Neural crest cell (in vitro differentiated cells): ENCODE data around the gene MBOAT1. TPM values are rescaled to one million over a fixed set of nuclear protein-coding genes. Genes with fewer than 3 reads are reported as not detected.

Experiments
- DNase-seq: peaks from one replicate; pipeline ENCODE4 v3.0.0; 2021; ENCODE audit warnings: low read depth, mixed read lengths, low spot score
- H3K27ac Mint-ChIP-seq: one replicate; pipeline ENCODE4 v1.8.0; 2021; ENCODE audit warnings: mild to moderate bottlenecking, mixed read lengths; ENCODE audit not compliant: unreplicated experiment
- H3K27me3 Mint-ChIP-seq: 2 replicates; pipeline ENCODE4 v1.8.0; 2021; ENCODE audit warnings: low read depth, mild to moderate bottlenecking, mixed read lengths
- H3K36me3 Mint-ChIP-seq: 2 replicates; pipeline ENCODE4 v1.8.0; 2021; ENCODE audit warnings: low read depth, mild to moderate bottlenecking, mixed read lengths
- H3K4me1 Mint-ChIP-seq: 2 replicates; pipeline ENCODE4 v1.8.0; 2021; ENCODE audit warnings: mixed read lengths
- H3K4me3 Mint-ChIP-seq: one replicate; pipeline ENCODE4 v1.8.0; 2021; ENCODE audit warnings: mild to moderate bottlenecking, mixed read lengths
- H3K9me3 Mint-ChIP-seq: 2 replicates; pipeline ENCODE4 v1.8.0; 2021; ENCODE audit warnings: mixed read lengths
- CTCF ChIP-seq: fragments of 200-600 bp; sonication (generic); conservative IDR thresholded peaks from 2 replicates; pipeline ENCODE4 v1.5.0; 2021; ENCODE audit warnings: antibody characterized with exemption, mild to moderate bottlenecking
- total RNA-seq: library from RNA; stranded (reverse); gene quantifications from 2 replicates; pipeline ENCODE4 v1.2.1, GENCODE V29; 2021

Gene MBOAT1
- total RNA-seq, 1 donor from 2014 or later, result 11.4 TPM

GRCh38 chr6:20232188-20232587, 19.9 kb upstream of the MBOAT1 start:
- no peak overlapping the region for H3K27ac Mint-ChIP-seq
- H3K4me1 Mint-ChIP-seq, result no peaks in the 10 kb centered on the region
- H3K9me3 Mint-ChIP-seq, result no peaks in the 10 kb centered on the region
- no peaks in the 10 kb centered on the region for H3K36me3 Mint-ChIP-seq
- H3K4me3 Mint-ChIP-seq, result no peak overlapping the region
- TF ChIP-seq CTCF, result no peak
- no peak for DNase-seq
- H3K27me3 Mint-ChIP-seq, result no peaks in the 10 kb centered on the region

GRCh38 chr6:20230401-20231119, 18.3 kb upstream of the MBOAT1 start:
- H3K27ac Mint-ChIP-seq, result no peak overlapping the region
- H3K4me1 Mint-ChIP-seq, result no peaks in the 10 kb centered on the region
- no peak for DNase-seq
- no peak for TF ChIP-seq CTCF
- H3K9me3 Mint-ChIP-seq, result no peaks in the 10 kb centered on the region
- no peaks in the 10 kb centered on the region for H3K27me3 Mint-ChIP-seq
- H3K36me3 Mint-ChIP-seq, result no peaks in the 10 kb centered on the region
- no peak overlapping the region for H3K4me3 Mint-ChIP-seq

- Mint-ChIP-seq H3K4me1 (no peaks in the 10 kb centered on the region), H3K9me3 (no peaks in the 10 kb centered on the region), H3K4me3 (no peak overlapping the region), H3K36me3 (no peaks in the 10 kb centered on the region), H3K27ac (no peak overlapping the region), H3K27me3 (no peaks in the 10 kb centered on the region)
- no peak for TF ChIP-seq CTCF
- DNase-seq, result no peak
Observed at GRCh38 chr6:20229881-20230280, 17.6 kb upstream of the MBOAT1 start.

GRCh38 chr6:20227350-20227749, 15.1 kb upstream of the MBOAT1 start:
- Mint-ChIP-seq H3K4me3 (no peak overlapping the region), H3K9me3 (no peaks in the 10 kb centered on the region), H3K27ac (no peak overlapping the region), H3K4me1 (no peaks in the 10 kb centered on the region), H3K36me3 (no peaks in the 10 kb centered on the region), H3K27me3 (no peaks in the 10 kb centered on the region)
- TF ChIP-seq CTCF, result no peak
- no peak for DNase-seq

- no peak for TF ChIP-seq CTCF
- Mint-ChIP-seq H3K27ac (no peak overlapping the region), H3K4me3 (no peak overlapping the region), H3K27me3 (no peaks in the 10 kb centered on the region), H3K4me1 (peaks cover 7% of the 10 kb centered on the region), H3K9me3 (no peaks in the 10 kb centered on the region), H3K36me3 (no peaks in the 10 kb centered on the region)
- DNase-seq, result no peak
Observed at GRCh38 chr6:20223141-20223540, 10.9 kb upstream of the MBOAT1 start.
